ENCODE data around the gene PHYKPL. TPM values are rescaled to one million over a fixed set of nuclear protein-coding genes. Genes with fewer than 3 reads are reported as not detected.

The PHYKPL gene
- polyA plus RNA-seq, 1 donor (not counting 4 experiments of a cell fraction or from before 2014, with no cell fraction given) = 38.8 TPM

- no peaks in the 10 kb centered on the region for H3K4me1 ChIP-seq (ENCODE audit: control insufficient read depth, extremely low read depth, insufficient read depth, low read length)
- no peak overlapping the region for H2AFZ ChIP-seq (ENCODE audit: control insufficient read depth, low read length)
- TF ChIP-seq EZH2 (IDR thresholded peaks at IDR 0.05; ENCODE audit: low read length) (no peak), CTCF (optimal IDR thresholded peaks at IDR 0.05 in 1 of 3, IDR thresholded peaks at IDR 0.05 in 1 of 3, conservative IDR thresholded peaks at IDR 0.05 in 1 of 3; ENCODE audit: extremely low read depth in 1 of 3, insufficient read depth in 2 of 3, low read length in 3 of 3) (no peak)
- no peak overlapping the region for H3K4me3 ChIP-seq (ENCODE audit: control insufficient read depth in 2 of 3, extremely low read depth in 1 of 3, insufficient read depth in 2 of 3, low read depth in 1 of 3, low read length in 3 of 3)
- DNase-seq (ENCODE audit: low read depth, low spot score) (no peak), FAIRE-seq (no peak)
- no peaks in the 10 kb centered on the region for H3K9me3 ChIP-seq (ENCODE audit: control insufficient read depth, low read depth, low read length)
- no peaks in the 10 kb centered on the region for H3K9me1 ChIP-seq (ENCODE audit: control insufficient read depth, extremely low read depth, insufficient read depth, low read length)
- H4K20me1 ChIP-seq (ENCODE audit: control insufficient read depth, extremely low read depth, insufficient read depth, low read length) = no peaks in the 10 kb centered on the region
- no peaks in the 10 kb centered on the region for H3K79me2 ChIP-seq (ENCODE audit: control insufficient read depth, insufficient read depth, low read length)
- no peak overlapping the region for H3K27ac ChIP-seq (ENCODE audit: control insufficient read depth, insufficient read depth, low read length)
- H3K36me3 ChIP-seq (ENCODE audit: control insufficient read depth in 2 of 2, extremely low read depth in 1 of 2, insufficient read depth in 2 of 2, low read length in 2 of 2) = no peaks in the 10 kb centered on the region
- no peak overlapping the region for H3K9ac ChIP-seq (ENCODE audit: control insufficient read depth, extremely low read depth, insufficient read depth, low read length)
- dilution Hi-C loops (cut with MboI; ENCODE audit: extremely low pct_ligation_motif_present, low sequenced_read_pairs) = no loop called here
- H3K4me2 ChIP-seq (ENCODE audit: control insufficient read depth, extremely low read depth, insufficient read depth, low read depth, low read length) = no peak overlapping the region
- H3K27me3 ChIP-seq (ENCODE audit: control insufficient read depth, extremely low read depth, insufficient read depth, low read length) = no peaks in the 10 kb centered on the region
Observed at GRCh38 chr5:178267876-178268275, 35.3 kb upstream of the PHYKPL start.

- Histone ChIP-seq H3K27me3 (ENCODE audit: control insufficient read depth, extremely low read depth, insufficient read depth, low read length) (no peaks in the 10 kb centered on the region), H3K9me1 (ENCODE audit: control insufficient read depth, extremely low read depth, insufficient read depth, low read length) (no peaks in the 10 kb centered on the region), H4K20me1 (ENCODE audit: control insufficient read depth, extremely low read depth, insufficient read depth, low read length) (no peaks in the 10 kb centered on the region), H3K79me2 (ENCODE audit: control insufficient read depth, insufficient read depth, low read length) (no peaks in the 10 kb centered on the region), H3K4me3 (ENCODE audit: control insufficient read depth in 2 of 3, extremely low read depth in 1 of 3, insufficient read depth in 2 of 3, low read depth in 1 of 3, low read length in 3 of 3) (no peak overlapping the region), H3K27ac (ENCODE audit: control insufficient read depth, insufficient read depth, low read length) (no peak overlapping the region), H3K4me1 (ENCODE audit: control insufficient read depth, extremely low read depth, insufficient read depth, low read length) (no peaks in the 10 kb centered on the region), H3K9me3 (ENCODE audit: control insufficient read depth, low read depth, low read length) (no peaks in the 10 kb centered on the region), H3K36me3 (ENCODE audit: control insufficient read depth in 2 of 2, extremely low read depth in 1 of 2, insufficient read depth in 2 of 2, low read length in 2 of 2) (no peaks in the 10 kb centered on the region), H3K9ac (ENCODE audit: control insufficient read depth, extremely low read depth, insufficient read depth, low read length) (no peak overlapping the region), H3K4me2 (ENCODE audit: control insufficient read depth, extremely low read depth, insufficient read depth, low read depth, low read length) (no peak overlapping the region), H2AFZ (ENCODE audit: control insufficient read depth, low read length) (no peak overlapping the region)
- DNase-seq (ENCODE audit: low read depth, low spot score) (no peak), FAIRE-seq (no peak)
- dilution Hi-C loops (cut with MboI; ENCODE audit: extremely low pct_ligation_motif_present, low sequenced_read_pairs) = no loop called here
- TF ChIP-seq CTCF (optimal IDR thresholded peaks at IDR 0.05 in 1 of 3, IDR thresholded peaks at IDR 0.05 in 1 of 3, conservative IDR thresholded peaks at IDR 0.05 in 1 of 3; ENCODE audit: extremely low read depth in 1 of 3, insufficient read depth in 2 of 3, low read length in 3 of 3) (no peak), EZH2 (IDR thresholded peaks at IDR 0.05; ENCODE audit: low read length) (no peak)
Observed at GRCh38 chr5:178267245-178267644, 34.6 kb upstream of the PHYKPL start.
